ENCODE measurements around the gene PHAF1.

The PHAF1 gene

DNA sequence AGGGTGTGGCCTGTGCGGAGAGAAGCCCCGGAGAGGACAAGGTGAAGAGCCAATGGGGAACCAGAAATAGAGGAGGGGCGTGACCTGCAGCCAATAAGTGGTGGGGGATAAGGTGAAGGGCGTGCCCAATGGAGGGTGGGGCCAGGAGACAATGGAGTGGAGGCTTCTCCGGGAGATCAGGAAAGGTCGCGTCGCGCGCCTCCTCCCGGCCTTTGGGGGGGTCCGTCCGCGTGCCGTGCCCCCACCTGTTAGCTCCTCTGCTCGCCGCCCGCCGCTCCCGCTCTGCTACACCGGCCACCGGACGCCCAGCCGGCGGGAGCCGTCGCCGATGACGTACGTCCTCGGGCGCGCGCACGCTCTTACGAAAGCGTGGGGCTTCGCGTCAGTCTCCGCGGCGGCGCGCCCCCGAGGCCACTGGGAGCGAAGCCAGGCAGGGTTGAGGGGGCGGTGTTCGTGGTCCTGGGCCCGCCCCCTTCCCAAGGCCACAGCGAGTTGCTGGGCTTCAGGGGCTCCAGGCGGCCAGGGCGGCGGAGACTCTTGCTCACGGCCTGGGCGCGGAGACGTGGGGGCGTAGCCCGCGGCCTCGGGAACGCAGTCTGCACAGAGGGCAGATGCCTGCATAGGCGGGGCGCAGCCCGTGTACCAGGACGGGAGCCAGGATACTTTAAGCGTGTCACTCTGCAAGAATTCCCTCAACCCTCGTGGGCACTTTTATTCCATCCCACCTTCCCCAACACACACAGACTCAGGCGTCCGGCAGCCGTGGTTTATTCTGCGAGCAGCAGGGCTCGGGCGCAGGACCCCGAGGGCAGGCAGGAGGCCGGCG, 74.1 kb downstream of the PHAF1 start, which contains the start of gene MATCAP1:
MATCAP1 (minus strand) TSS at position 337 of the 826 bp plus-strand sequence. CDS start 3,353 bp downstream, outside the sequence.
- peak; percentile 83 for FAIRE-seq

DNA sequence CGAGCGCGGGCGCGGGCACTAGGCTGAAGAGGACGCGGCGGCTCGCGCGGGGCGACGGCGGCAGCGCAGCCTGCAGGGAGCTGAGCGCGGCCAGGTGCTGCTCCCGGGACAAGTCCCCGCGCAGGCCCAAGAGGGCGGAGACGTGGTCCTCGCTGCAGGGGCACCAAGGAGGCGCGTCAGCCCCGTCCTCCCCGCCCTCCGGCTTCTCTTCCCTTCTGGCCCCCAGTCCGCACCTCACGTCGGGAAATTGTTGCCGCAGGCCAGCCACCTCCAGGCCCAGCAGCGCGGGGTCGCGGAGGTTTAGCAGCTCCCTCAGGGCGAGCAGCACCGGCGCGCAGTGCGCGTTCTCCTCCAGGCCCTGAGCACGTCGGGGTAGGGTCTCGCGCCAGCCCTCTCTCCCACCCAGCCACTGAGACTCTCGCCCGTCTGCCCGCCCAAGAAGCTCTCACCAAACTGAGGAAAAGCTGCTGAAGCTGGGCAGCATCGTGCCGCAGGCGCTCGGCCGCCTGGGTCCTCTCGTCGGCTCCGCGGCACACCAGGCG, 74.8 kb downstream of the PHAF1 start:
- FAIRE-seq, result no peak

DNA sequence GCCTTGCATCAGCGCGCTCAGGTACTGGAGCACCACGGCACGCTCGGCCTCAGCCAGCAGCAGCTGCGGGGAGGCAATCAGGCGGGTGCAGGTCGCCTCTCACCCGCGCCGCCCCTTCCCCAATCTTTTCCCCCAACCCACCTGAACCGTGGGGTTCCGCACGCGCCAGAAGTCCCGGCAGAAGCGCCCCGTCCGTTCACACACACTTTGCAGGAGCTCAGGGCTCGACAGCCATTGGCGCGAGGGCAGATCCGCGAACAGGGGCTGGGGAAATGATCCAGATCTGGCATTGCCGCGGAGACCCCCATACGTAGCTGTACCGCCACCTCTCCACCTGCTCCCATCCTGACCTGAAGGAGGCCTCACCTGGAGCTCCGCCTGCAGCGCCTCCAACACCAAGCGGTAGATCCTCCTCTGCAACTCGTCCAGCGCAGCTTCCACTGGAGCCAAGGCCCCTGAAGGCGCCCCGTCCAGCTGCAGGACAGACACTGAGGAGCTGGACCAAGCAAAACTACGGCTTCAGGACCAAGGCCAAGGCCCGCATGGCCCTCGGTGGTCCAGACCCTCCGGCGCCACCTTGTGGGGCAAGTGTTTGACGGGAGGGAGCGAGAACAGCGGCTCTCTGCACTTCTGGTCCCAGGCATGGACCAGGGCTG, 75.4 kb downstream of the PHAF1 start:
- FAIRE-seq, result peak; percentile 61

DNA sequence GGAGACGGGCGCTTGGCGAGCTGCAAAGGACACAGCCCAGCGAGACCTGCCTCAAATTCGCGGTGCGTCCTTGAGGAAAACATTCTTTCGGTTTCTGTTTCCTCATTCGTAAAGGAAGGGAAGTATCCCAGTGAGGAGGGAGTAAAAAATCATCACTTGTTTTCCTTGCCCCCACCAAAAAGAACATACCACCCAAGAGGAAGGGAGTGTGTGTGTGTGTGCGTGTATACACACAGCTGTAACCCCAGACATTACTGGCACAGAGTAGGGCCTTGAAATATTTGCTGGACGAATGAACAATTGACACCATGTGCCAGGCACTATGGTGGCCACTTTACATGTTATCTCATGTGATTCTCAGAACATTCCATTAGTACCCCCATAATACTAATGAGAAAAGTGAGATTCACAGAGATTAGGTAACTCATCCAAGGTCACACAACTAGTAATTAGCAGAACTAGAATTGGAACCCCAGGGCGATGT, 76.0 kb downstream of the PHAF1 start:
- FAIRE-seq, result no peak

DNA sequence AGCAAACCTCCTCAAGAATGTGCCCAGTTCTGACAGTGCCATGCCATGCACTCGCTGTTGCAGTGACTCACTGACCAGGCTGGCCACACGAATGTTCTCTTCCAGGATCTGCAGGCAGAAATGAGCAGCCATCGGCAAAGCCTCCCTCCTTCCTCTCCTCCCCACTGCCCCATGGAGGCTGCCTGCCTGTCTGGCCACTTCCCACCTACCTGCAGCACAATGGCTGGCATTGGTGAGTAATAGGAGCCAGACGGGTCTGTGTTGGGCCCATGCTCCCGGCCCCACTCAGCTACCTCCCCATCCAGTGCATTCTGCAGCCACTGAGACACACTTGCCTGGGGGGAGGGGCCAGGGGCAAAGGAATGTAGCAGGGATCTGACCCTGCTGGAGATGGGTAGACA, 76.8 kb downstream of the PHAF1 start:
- no peak for FAIRE-seq

DNA sequence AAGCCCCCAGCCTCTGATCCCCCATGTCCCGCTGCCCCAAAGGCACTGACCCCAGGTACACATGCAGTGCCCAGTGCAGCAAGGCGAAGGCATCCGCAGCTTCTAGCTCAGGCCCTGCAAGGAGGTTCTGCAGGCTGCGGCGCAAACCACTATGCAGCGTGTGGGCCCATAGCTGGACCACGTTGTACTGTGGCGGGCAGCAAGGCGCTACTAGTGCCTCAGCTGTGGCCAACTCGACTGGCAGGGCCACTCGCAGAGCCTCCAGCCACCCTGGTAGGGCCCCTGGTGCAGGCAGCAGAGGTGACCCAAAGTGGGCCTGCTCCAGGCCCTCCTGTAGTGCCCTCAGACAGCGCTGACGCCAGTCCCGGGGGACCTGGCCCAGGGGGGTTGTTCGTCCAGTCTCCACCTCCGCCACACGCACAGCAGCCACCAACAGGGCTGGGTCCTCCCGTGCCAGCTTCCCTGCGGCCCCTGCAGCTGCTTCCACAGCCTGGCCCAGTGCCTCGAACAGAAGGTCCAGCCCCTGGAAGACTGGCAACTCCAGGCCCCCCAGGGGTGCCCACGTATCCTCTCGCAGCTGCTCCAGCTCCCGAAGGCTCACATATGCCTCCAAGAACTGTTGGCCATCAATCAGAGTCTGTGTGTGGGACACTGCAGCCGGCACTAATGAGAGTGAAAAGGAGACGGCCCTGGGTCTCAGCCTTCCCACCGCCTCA, 77.6 kb downstream of the PHAF1 start:
- no peak for FAIRE-seq

DNA sequence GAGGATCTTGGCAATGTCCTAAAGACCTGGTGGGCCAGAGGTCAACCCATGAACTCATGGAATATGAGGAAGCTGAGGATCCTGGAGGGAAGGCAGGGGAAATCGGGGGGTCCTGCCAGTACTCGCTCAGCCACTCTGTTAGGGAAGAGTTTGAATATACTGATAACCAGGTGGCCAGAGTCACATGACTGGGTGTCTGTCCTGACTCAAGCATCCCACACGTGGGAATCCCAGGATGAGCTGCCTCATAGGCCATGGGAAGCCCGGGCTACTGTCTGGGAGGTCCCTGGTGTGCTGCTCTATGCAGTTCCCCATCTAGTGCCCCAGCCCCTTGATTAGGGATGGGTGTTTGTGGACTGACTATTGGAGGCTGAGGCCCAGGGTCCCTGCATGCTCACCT, 78.6 kb downstream of the PHAF1 start:
- no peak for FAIRE-seq

DNA sequence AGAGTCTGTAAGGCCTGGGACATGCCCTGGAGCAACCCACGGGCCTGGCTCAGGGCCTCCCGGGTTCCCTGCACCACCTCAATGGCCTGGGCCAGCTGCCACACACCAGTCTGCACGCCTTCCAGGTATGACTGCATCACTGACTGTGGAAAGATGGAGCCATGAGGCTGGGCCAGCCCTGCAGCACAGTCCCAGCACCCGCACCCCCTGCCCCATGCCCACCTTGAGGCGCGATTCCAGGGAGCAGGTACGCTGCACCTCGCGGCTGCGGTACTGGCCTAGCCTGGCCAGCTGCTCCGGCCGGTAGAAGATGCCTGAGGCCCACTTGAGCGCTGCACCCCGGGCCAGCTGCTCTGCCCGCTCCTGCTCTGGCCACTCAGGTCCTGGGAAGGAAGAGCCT, 79.1 kb downstream of the PHAF1 start:
- no peak for FAIRE-seq

DNA sequence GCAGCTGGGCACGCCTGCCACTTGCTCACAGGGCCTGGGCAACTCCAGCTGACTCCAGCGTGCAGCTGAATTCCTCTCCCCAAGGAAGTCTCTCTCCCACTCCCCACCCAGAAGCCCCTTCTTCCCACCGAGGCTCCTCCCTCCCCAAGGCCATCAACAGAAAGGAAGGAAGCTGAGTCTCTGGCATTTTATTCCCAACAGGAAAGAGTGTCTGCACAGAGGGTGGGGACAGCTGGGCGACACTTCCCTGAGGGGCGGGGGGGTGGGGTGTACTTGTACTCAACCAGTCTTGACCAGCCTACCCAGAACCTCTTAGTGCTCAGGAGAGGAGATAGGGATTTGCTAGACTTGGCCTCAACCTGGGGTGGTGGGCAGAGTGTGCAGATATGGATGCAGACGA, 80.3 kb downstream of the PHAF1 start, which contains the start of gene EXOC3L1:
EXOC3L1 (minus strand) TSS at position 96 of the 400 bp plus-strand sequence. CDS start 460 bp downstream, outside the sequence.
- FAIRE-seq, result no peak

DNA sequence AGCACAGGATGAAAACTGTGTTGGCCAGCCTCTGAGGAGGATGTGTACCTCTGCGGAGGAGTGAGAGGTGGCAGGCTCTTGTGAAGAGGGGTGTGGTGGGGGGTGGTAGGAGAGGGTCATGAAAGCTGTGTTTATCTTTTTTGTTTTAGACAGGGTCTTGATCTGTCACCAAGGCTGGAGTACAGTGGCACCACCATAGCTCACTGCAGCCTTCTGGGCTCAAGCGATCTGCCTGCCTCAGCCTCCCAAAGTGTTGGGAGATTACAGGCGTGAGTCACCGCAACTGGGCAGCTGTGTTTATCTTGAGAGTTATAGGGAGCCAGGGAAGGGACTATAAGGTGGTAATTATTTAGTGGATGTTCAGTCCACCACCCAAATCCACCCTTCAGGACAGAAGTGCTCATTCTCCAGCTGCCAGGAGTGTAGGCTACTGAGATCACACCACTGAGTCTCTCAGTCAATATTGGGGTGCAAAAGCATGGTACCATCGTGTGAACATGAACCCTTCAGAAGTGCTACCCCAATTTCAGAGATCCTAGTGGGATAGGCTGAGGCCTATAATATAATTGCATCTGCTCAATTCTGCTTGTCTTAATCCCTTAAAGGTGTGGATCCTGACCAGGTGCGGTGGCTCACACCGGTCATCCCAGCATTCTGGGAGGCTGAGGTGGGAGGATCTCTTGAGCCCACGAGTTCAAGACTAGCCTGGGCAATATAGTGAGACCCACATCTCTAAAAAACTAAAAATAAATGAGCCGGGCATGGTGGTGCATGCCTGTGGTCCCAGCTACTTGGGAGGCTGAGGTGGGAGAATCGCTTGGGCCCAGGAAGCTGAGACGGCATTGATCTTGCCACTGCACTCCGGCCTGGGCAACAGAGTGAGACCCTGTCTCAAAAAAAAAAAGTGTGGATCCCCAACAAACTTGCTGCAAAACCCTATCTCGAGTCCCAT, 81.0 kb downstream of the PHAF1 start:
- FAIRE-seq, result no peak

DNA sequence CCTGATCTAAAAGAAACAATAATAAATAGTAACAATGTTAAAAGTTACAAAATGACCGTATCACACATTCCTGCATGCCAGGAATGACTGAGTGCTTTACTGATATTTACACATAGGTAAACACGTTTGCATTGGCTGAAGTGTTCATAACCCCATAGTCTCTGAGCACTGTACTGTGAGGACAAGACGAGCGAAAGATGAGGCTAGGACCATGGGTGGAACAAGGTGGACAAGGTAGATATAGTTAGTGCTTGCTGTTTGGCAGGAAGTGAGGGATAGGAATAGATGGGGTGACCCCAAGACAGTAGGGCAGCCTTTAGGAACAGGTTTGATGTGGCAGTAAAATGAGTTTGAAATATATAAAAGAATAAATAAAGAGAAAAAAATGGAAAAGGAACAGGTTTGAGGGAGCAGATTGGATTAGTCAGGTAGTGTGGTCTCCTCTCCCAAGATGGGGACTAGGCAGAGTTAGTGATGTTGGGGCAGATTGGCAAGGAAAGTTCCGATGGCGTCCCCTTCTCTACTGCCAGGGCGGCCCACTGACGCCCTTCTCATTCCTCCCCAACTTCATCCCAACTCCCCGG, 81.8 kb downstream of the PHAF1 start:
- FAIRE-seq, result no peak

DNA sequence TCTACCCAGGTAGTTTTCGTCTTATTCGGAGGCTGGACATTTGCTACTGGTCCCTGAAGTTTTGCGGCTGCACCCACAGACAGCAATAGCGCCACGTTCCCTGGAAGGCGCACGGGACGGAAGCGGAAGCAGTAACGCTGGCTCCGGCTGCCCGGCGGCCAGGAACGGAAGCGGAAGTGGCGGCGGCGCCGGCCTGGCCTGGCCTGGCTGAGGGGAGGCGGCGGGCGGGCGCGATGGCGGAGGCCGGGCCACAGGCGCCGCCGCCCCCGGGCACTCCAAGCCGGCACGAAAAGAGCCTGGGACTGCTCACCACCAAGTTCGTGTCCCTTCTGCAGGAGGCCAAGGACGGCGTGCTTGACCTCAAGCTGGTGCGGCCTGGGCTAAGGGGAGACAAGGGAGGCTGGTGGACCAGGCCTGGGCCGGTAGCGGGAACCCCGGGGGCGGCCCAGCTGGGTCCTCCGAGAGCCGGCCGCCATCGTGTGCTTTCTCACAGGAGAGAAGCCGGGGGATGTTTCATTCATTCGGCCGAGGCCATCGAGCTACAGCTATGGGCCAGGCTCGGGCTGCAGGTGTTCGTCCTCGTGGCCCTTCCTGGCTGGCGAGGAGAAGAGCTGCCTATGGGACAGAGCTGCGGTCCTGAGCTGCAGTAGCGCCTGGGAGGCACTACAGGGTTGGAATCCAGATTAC, 82.4 kb downstream of the PHAF1 start, which contains the start of gene E2F4:
E2F4 (plus strand) TSS at position 161 of the 687 bp plus-strand sequence; CDS start at position 234, 73 bp downstream.
- no peak for FAIRE-seq

DNA sequence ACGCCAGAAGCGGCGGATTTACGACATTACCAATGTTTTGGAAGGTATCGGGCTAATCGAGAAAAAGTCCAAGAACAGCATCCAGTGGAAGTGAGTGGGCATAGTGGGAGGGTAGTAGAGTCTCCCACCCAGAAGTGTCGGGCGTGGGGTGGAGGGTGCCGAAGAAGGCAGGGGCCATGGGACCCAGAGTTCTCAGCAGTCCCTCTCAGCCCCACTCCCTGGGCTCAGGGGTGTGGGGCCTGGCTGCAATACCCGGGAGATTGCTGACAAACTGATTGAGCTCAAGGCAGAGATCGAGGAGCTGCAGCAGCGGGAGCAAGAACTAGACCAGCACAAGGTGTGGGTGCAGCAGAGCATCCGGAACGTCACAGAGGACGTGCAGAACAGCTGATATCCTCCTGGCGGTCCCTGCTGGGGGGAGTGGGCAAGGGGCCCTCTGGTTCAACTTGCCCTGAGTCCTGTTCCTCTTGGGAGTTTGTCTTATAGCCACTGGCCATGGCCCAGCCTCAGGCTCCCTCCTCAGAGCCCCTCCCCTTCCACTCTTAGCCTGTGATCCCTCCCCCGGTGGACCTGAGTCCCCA, 83.1 kb downstream of the PHAF1 start:
- no peak for FAIRE-seq

DNA sequence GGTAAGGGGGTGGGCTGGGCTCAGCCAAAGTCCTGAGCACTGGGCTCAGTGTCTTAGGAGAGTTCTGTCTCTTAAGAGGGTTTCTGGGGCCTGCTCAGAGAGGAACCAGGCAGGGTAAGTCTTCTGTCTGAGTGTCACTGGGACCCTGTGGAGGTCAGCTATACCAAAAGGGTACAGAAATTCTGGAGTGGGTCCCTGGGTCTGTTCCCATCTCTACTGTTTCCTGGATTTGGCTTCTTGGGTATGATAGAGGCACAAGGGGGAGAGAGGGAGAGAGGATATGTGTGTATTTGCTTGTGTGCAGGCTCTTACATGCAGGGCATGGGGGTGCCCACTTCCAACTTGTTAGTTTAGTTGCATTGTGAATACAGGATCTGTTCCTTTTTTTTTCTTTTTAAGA, 83.8 kb downstream of the PHAF1 start:
- FAIRE-seq, result no peak

DNA sequence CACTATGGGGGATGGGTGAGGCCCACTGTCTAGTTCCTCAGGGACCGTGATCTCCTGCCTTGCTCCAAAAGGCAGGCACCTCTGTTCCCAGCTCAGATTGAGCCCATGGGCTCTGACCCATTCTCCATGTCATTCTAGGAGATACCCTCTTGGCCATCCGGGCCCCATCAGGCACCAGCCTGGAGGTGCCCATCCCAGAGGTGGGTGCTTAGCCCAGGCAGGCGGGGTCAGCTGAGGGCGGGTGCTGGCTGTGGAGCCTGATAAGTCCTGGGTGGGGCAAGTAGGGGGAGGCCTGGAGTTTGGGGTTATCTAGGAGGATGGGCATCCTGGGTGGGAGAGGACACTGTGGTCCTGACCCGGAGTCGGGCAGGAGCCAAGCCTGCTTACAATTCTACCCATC, 84.5 kb downstream of the PHAF1 start:
- FAIRE-seq, result no peak

DNA sequence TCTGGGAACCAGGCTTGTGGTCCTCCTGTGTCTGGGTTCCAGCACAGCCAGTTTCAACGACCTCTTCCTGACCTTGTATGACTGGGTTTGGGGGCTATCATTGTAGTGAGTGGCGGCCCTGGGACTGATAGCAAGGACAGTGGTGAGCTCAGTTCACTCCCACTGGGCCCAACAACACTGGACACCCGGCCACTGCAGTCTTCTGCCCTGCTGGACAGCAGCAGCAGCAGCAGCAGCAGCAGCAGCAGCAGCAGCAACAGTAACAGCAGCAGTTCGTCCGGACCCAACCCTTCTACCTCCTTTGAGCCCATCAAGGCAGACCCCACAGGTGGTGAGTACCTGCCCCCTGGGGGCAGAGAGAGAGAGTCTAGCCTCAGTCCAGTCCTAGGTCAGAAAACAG, 85.9 kb downstream of the PHAF1 start:
- no peak for FAIRE-seq

DNA sequence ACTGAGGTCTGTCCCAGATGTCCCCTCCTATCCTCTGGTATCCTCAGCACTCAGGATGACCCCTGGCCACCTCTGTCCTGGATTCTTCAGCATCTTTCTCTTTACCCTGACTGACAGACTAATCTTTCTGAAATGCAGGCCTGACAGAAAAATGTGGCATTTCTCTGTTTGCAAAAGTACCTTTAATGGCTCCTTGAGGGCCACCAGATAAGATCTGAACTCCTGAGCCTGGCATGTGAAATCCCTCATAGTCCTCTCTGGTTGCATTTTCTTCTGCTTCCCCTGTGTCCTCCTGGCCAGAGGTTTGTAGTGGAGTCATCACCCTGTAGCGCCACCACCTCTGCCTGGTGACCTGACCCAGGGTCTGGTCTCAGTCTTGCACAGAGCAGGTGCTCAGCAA, 87.1 kb downstream of the PHAF1 start:
- no peak for FAIRE-seq

DNA sequence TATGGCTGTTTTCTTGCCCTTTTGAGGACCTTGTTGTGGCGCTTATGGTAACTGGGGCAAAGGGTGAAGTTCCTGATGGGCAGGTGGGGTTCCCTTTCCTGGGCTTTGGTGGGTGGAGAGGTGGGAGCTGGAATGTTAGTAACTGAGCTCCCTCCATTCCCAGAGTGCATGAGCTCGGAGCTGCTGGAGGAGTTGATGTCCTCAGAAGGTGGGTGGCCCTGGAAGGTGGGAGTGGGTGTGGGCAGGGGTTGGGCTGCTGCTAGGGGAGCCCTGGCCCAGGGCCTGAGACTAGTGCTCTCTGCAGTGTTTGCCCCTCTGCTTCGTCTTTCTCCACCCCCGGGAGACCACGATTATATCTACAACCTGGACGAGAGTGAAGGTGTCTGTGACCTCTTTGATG, 88.0 kb downstream of the PHAF1 start:
- no peak for FAIRE-seq
